Heart left ventricle (tissue), 16 donors: ENCODE results near the gene CCDC93. TPM values are rescaled to one million over a fixed set of nuclear protein-coding genes. Genes with fewer than 3 reads are reported as not detected.
A peak's percentile ranks its signal among the peaks of the same experiment; 100 is the strongest.

Experiments
- ATAC-seq, 4 donors: fragments of 200-7000 bp; cut with Tn5 transposase; one replicate each; pipeline ENCODE4 v1.9.1; 2020 to 2022; ENCODE audit warnings: moderate library complexity in 4 of 4, mild to moderate bottlenecking in 3 of 4, moderate number of reproducible peaks in 1 of 4
- DNase-seq, 5 donors: peaks; one replicate each; pipeline ENCODE4 v3.0.0-alpha.2; 2020
- H3K27ac ChIP-seq, 12 donors: fragments of 200-600 bp; sonication (generic) in 4 of 12; one replicate each; pipeline versions ENCODE4 v1.5.0 to v1.8.0; 2016 to 2022; ENCODE audit warnings: mild to moderate bottlenecking in 2 of 12
- H3K27me3 ChIP-seq, 9 donors: fragments of 200-600 bp; sonication (generic) in 2 of 9; one replicate each; pipeline versions ENCODE4 v1.5.1 to v1.8.0; 2016 to 2022; ENCODE audit warnings: mild to moderate bottlenecking in 3 of 9
- H3K36me3 ChIP-seq, 9 donors: fragments of 200-600 bp; sonication (generic) in 2 of 9; one replicate each; pipeline versions ENCODE4 v1.5.0 to v1.8.0; 2018 to 2022; ENCODE audit warnings: mild to moderate bottlenecking in 2 of 9
- H3K4me1 ChIP-seq, 12 donors: fragments of 200-600 bp; sonication (generic) in 4 of 12; one replicate each; pipeline versions ENCODE4 v1.5.0 to v1.8.0; 2016 to 2022; ENCODE audit warnings: mild to moderate bottlenecking in 3 of 12
- H3K4me3 ChIP-seq, 12 donors: fragments of 200-600 bp; sonication (generic) in 4 of 12; one replicate each; pipeline versions ENCODE4 v1.5.0 to v1.8.0; 2017 to 2022; ENCODE audit warnings: mild to moderate bottlenecking in 9 of 12, moderate library complexity in 4 of 12
- H3K9me3 ChIP-seq, 12 donors: fragments of 200-600 bp; sonication (generic) in 4 of 12; one replicate each; pipeline versions ENCODE4 v1.5.0 to v1.8.0; 2016 to 2022; ENCODE audit warnings: mild to moderate bottlenecking in 1 of 12
- POLR2A ChIP-seq, 2 donors: fragments of 450-650 bp; IDR thresholded peaks; one replicate each; pipeline ENCODE4 v1.6.1; 2017; ENCODE audit warnings: antibody characterized with exemption in 2 of 2, mild to moderate bottlenecking in 2 of 2, moderate library complexity in 2 of 2
- WGBS, 4 donors: extraction: QIAGEN DNeasy Blood & Tissue Kit in 2 of 4; methylation state at CpG; one replicate each; pipeline versions ENCODE4 v1.1.5 to v1.1.7; 2013 to 2018; 5-methylcytosine and 5-hydroxymethylcytosine counted together
- intact Hi-C, 10 donors: fragments of 100-400 bp; cut with DNase I; formaldehyde crosslinking; loops; one replicate each; pipeline versions ENCODE4 v1.11.1 to v1.14.2; 2022
- polyA plus RNA-seq, 2 donors: library from polyadenylated mRNA; stranded (reverse); fragments of 200-250 nt; gene quantifications; one replicate each; pipeline ENCODE4 v1.2.3, GENCODE V29; 2013
- total RNA-seq, 9 donors: library from RNA; depleted of rRNA in 2 of 9; stranded (reverse); fragments of >200 nt in 2 of 9; fragmentation: NEBNext Ultra II Directional in 3 of 9; extraction: Animal tissue kit (Norgen Biotek cat#: 25700) in 3 of 9; gene quantifications; one replicate each; pipeline versions ENCODE4 v1.1.0 to v1.2.4, GENCODE V29; 2016 to 2023
- TF ChIP-seq, protein P1 (sequence below), 12 donors: fragments of 200-600 bp; sonication (generic) in 4 of 12; IDR thresholded peaks; one replicate each; pipeline versions ENCODE4 v1.5.0 to v1.8.0; 2018 to 2022; ENCODE audit warnings: antibody characterized with exemption in 12 of 12, mild to moderate bottlenecking in 5 of 12
- donor health status: ischemic (EF 13 %, LVEDD 7.1; RV severe dilation, severe dysfunction).
- donor health status: healthy with polysubstance abuse.
- donor health status: DM: no; HTN: yes; CAD: no.
- donor health status: DM: no; HTN: no; CAD: no.
- donor health status: ischemic (EF 25% LVEDD 6.9; RV normal size, moderate dysfunction).
- donor health status: ischemic (EF 25% LVEDD 5.7; RV mildly dilated, moderate dysfunction).
- donor health status: healthy.
- donor health status: DM: yes; HTN: yes; CAD: no.
- donor health status: ischemic (EF 35%, LVEDD 5.7; RV mildly dilated, moderate dysfunction).
- donor health status: nonischemic (EF 11% LVEDD 7.7; RV severe dilation, severe dysfunction).
- donor health status: DM: yes; HTN: yes; CAD: no.
- donor health status: PGD.
- donor health status: ischemic (EF 29% LVEDD 5.4; RV normal size, mild dysfunction).
- donor health status: nonischemic (EF 23%, LVEDD 6.1; RV moderate dilation, normal function).

CCDC93 gene
- total and polyA plus RNA-seq, 11 donors = 11.0 to 47.6 (median 31.8) TPM

DNA sequence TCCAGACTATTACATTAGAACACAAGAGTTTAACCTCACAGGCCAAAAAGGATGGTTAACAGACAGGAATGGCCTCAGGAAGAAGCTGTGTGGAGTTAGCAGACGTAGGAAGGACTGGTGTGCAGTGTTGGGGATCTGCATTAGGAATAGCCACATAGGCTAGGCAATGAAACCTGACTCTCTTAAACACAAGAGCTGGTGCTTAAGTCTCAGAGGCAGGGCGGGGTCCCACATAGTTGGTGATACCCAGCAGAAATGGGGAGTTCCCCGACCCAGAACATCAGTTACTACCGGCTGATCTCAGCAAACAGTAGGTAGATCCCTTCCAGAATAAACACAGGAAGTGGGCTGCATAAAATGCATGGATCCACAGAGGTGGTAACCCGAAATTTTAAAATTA, 64.1 kb downstream of the CCDC93 start:
- Histone ChIP-seq H3K4me3 (no peak overlapping the region), H3K36me3 (peaks cover 7 to 100% (median 99%) of the 10 kb centered on the region in 9 donors), H3K27me3 (no peaks in the 10 kb centered on the region), H3K9me3 (no peaks in the 10 kb centered on the region), H3K27ac (no peak overlapping the region), H3K4me1 (no peaks in the 10 kb centered on the region)
- 79 to 87% (median 81%) methylated on average over 5 of the region's 5 CpGs for WGBS, 4 donors
- TF ChIP-seq, protein P1, sequence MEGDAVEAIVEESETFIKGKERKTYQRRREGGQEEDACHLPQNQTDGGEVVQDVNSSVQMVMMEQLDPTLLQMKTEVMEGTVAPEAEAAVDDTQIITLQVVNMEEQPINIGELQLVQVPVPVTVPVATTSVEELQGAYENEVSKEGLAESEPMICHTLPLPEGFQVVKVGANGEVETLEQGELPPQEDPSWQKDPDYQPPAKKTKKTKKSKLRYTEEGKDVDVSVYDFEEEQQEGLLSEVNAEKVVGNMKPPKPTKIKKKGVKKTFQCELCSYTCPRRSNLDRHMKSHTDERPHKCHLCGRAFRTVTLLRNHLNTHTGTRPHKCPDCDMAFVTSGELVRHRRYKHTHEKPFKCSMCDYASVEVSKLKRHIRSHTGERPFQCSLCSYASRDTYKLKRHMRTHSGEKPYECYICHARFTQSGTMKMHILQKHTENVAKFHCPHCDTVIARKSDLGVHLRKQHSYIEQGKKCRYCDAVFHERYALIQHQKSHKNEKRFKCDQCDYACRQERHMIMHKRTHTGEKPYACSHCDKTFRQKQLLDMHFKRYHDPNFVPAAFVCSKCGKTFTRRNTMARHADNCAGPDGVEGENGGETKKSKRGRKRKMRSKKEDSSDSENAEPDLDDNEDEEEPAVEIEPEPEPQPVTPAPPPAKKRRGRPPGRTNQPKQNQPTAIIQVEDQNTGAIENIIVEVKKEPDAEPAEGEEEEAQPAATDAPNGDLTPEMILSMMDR (IDR thresholded peaks at IDR 0.05) = no peak
- TF ChIP-seq POLR2A (IDR thresholded peaks at IDR 0.05) = no peak
- intact Hi-C loops = loop anchor here in 1 of 10 donors (10.0 kb wide), 1 partner anchor 45 kb away; no protein-coding TSS in a partner anchor
- no peak for DNase-seq
- no peak for ATAC-seq

DNA sequence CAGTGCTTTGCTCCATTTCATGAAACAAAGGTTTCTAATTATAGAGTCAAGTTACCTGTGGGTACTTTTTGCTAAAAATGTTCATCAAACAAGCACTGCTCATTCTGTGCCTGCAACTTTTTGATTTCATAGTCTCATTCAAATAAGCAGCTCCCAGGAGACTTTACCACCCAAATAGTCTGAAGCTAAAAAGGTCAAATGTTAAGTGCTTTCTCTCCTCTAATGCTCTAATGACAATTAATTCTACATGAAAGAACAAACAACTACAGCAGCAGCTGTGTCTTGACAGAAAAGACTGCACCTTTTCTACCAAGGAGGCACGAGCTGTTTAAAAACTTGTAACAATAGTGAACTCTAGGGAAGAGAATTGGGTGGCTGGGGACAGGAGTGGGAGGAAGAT, 65.3 kb downstream of the CCDC93 start:
- WGBS, 4 donors = 90 to 100% (median 93%) methylated on average over 1 of the region's 1 CpG
- Histone ChIP-seq H3K27ac (no peak overlapping the region), H3K4me3 (no peak overlapping the region), H3K9me3 (no peaks in the 10 kb centered on the region), H3K4me1 (no peaks in the 10 kb centered on the region), H3K27me3 (no peaks in the 10 kb centered on the region), H3K36me3 (peaks cover 7 to 100% (median 99%) of the 10 kb centered on the region in 9 donors)
- ATAC-seq (no peak), DNase-seq (no peak)
- TF ChIP-seq POLR2A (IDR thresholded peaks at IDR 0.05) = no peak
- TF ChIP-seq, protein P1 (IDR thresholded peaks at IDR 0.05) = no peak
- intact Hi-C loops = loop anchor here in 1 of 10 donors (10.0 kb wide), 1 partner anchor 46 kb away; no protein-coding TSS in a partner anchor

DNA sequence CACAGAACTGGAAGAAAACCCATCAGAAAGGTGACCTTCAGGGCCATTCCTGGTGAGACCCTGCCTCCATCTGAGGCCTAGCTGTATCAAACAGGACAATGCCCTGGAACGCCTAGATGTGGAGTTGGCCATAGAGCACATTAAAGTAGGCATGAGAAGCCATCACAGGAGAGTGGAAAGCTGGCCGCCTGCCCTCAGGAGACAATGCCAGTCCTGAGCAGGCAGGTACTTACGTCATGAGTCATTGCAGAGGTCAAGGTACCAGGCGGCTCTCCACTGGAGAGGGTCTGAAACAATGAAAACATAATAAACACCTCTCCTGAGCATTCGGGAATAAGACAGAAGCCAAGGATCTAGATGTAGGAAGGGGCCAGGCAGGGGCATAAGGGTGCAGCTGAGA, 68.6 kb downstream of the CCDC93 start:
- 91 to 95% (median 93%) methylated on average over 5 of the region's 5 CpGs for WGBS, 4 donors
- no peak for TF ChIP-seq POLR2A (IDR thresholded peaks at IDR 0.05)
- TF ChIP-seq, protein P1 (IDR thresholded peaks at IDR 0.05) = no peak

DNA sequence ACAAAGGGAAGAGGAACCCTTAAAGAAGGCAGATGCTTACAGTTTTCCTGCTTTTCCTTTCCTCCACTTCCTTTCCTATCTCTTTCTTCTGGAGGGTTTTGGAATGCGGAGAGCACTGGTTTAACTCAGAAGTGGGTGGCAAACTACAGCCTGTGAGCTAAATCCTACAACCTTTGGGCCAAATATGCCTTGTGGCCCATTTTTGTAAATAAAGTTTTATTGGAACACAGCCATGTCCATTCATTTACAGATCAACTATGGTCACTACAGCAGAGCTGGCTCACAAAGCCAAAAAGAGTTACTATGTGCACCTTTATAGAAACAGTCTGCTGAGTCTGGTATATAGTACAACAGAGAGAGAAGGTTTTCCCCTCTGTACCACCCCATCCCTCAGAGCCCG, 69.1 kb downstream of the CCDC93 start:
- intact Hi-C loops = loop anchor here in 1 of 10 donors (10.0 kb wide), 1 partner anchor 50 kb away; no protein-coding TSS in a partner anchor
- no peaks in the 10 kb centered on the region for H3K27me3 ChIP-seq
- H3K9me3 ChIP-seq = no peaks in the 10 kb centered on the region
- H3K27ac ChIP-seq = no peak overlapping the region
- TF ChIP-seq, protein P1 (IDR thresholded peaks at IDR 0.05) = no peak
- TF ChIP-seq POLR2A (IDR thresholded peaks at IDR 0.05) = no peak
- WGBS, 4 donors = 95 to 100% (median 98%) methylated on average over 2 of the region's 2 CpGs
- peaks cover 7 to 100% (median 99%) of the 10 kb centered on the region in 9 donors for H3K36me3 ChIP-seq
- ATAC-seq (no peak), DNase-seq (no peak)
- no peak overlapping the region for H3K4me3 ChIP-seq
- no peaks in the 10 kb centered on the region for H3K4me1 ChIP-seq

More for the DNA sequence above, 68.6 kb downstream of the CCDC93 start:
- no peak overlapping the region for H3K27ac ChIP-seq
- ATAC-seq (peak in 1 of 4 donors; percentile 9), DNase-seq (no peak)
- H3K27me3 ChIP-seq = no peaks in the 10 kb centered on the region
- intact Hi-C loops = loop anchor here in 1 of 10 donors (10.0 kb wide), 1 partner anchor 50 kb away; no protein-coding TSS in a partner anchor
- H3K36me3 ChIP-seq = peaks cover 7 to 100% (median 99%) of the 10 kb centered on the region in 9 donors
- H3K4me3 ChIP-seq = no peak overlapping the region
- H3K9me3 ChIP-seq = no peaks in the 10 kb centered on the region
- H3K4me1 ChIP-seq = no peaks in the 10 kb centered on the region
